GM10266 (cell line): ENCODE measurements around the gene KRT17.
"Not testable (repeated sequence)": the region's sequence is repeated elsewhere in the genome, so short reads cannot be mapped to it uniquely, and the experiment has no call there.

Experiments
- DNase-seq: peaks from one replicate; pipeline ENCODE4 v3.0.0; 2012; ENCODE audit errors: extremely low spot score
- CTCF ChIP-seq: IDR thresholded peaks from 2 replicates; pipeline ENCODE4 v1.5.1; 2012; ENCODE audit warnings: mild to moderate bottlenecking, low read depth; ENCODE audit not compliant: control insufficient read depth, insufficient read depth; ENCODE audit errors: missing control alignments

KRT17 gene

GRCh38 chr17:41618341-41619035 lies 5.9 kb downstream of the KRT17 start:
- TF ChIP-seq CTCF = no peak
- DNase-seq = no peak

- TF ChIP-seq CTCF = no peak
- no peak for DNase-seq
Observed at GRCh38 chr17:41617698-41618097, 6.7 kb downstream of the KRT17 start.

GRCh38 chr17:41617136-41617535 lies 7.2 kb downstream of the KRT17 start:
- no peak for DNase-seq
- no peak for TF ChIP-seq CTCF

- not testable (repeated sequence) for DNase-seq
Observed at GRCh38 chr17:41616486-41616885, 7.9 kb downstream of the KRT17 start.

GRCh38 chr17:41615454-41615853 lies 8.9 kb downstream of the KRT17 start:
- no peak for DNase-seq
- TF ChIP-seq CTCF = no peak

GRCh38 chr17:41614767-41615166 lies 9.6 kb downstream of the KRT17 start:
- not testable (repeated sequence) for DNase-seq

GRCh38 chr17:41614098-41614497 lies 10.3 kb downstream of the KRT17 start:
- TF ChIP-seq CTCF = no peak
- no peak for DNase-seq

GRCh38 chr17:41613277-41614082 lies 10.9 kb downstream of the KRT17 start:
- DNase-seq = no peak
- no peak for TF ChIP-seq CTCF

GRCh38 chr17:41612376-41613160 lies 11.8 kb downstream of the KRT17 start, which contains the start of gene KRT16:
KRT16 (minus strand) TSS chr17:41612767; CDS start chr17:41612688, 79 bp downstream.
- DNase-seq = not testable (repeated sequence)
